ENCODE measurements around the gene IMMP2L. TPM values are rescaled to one million over a fixed set of nuclear protein-coding genes. Genes with fewer than 3 reads are reported as not detected.
"Not testable (repeated sequence)": the region's sequence is repeated elsewhere in the genome, so short reads cannot be mapped to it uniquely, and the experiment has no call there.

Gene IMMP2L
- total and polyA plus RNA-seq, 4 donors: 7.3 to 21.1 (median 12.4) TPM

DNA sequence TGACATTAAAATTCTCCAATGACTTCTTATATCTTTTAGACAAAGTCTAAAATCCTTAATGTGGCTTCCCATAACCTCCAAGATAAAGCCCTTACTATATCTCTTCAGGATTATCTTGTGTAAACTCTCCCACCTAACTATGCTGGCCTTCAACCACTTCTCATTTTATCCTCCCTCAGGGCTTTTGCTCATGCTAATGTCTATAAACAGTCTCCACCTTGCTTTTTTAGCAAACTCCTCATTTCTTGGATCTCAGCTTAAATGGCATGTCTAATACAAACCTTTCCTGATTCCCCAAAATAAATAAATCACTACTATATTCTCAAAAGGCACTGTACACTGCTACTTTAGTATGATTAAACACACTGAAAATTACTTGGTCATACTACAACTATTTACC is 290.2 kb downstream of the IMMP2L start:
- H3K36me3 ChIP-seq (ENCODE audit: control insufficient read depth in 4 of 4, insufficient read depth in 3 of 4, low read depth in 1 of 4, low read length in 3 of 4): no peaks in the 10 kb centered on the region
- DNase-seq (ENCODE audit: low spot score): no peak
- H3K4me1 ChIP-seq (ENCODE audit: control insufficient read depth in 4 of 4, insufficient read depth in 4 of 4, low read length in 3 of 4): no peaks in the 10 kb centered on the region
- no peak overlapping the region for H3K27ac ChIP-seq (ENCODE audit: low read depth in 1 of 2, low read length in 2 of 2)
- H3K4me3 ChIP-seq (ENCODE audit: low read depth in 1 of 3, low read length in 3 of 3): no peak overlapping the region
- H3K9ac ChIP-seq (ENCODE audit: low read depth in 1 of 2, low read length in 2 of 2): no peak overlapping the region
- H3K27me3 ChIP-seq (ENCODE audit: control insufficient read depth in 4 of 4, insufficient read depth in 4 of 4, low read length in 3 of 4): no peaks in the 10 kb centered on the region
- no peaks in the 10 kb centered on the region for H3K9me3 ChIP-seq (ENCODE audit: control insufficient read depth in 4 of 4, low read length in 3 of 4)
- no peak for TF ChIP-seq CTCF (IDR thresholded peaks at IDR 0.05; ENCODE audit: low read depth, low read length, missing input control)
- TF ChIP-seq YY1 (IDR thresholded peaks at IDR 0.05): no peak
- no peak for TF ChIP-seq HNF4G (IDR thresholded peaks at IDR 0.05)
- TF ChIP-seq FOXA2 (IDR thresholded peaks at IDR 0.05): no peak
- TF ChIP-seq HNF4A (conservative IDR thresholded peaks at IDR 0.05): no peak
- TF ChIP-seq JUND (IDR thresholded peaks at IDR 0.05): no peak
- no peak for TF ChIP-seq EGR1 (IDR thresholded peaks at IDR 0.05; ENCODE audit: low read depth in 2 of 2)
- TF ChIP-seq, protein P1, sequence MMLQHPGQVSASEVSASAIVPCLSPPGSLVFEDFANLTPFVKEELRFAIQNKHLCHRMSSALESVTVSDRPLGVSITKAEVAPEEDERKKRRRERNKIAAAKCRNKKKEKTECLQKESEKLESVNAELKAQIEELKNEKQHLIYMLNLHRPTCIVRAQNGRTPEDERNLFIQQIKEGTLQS (IDR thresholded peaks at IDR 0.05): no peak

DNA sequence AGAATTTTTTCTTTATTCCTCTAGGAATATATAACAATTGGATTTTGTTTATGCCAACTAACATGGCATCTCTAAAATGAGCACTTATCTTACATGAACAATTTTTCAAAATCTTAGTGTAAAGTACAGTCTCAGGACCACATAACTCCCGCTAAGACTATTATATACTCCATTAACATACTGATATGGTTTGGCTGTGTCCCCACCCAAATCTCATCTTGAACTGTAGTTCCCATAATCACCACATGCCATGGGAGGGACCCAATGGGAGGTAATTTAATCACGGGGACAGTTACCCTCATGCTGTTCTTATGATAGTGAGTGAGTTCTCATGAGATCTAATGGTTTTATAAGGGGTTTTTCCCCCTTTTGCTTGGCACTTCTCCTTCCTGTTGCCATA is 291.5 kb downstream of the IMMP2L start:
- not testable (repeated sequence) for H3K4me3 ChIP-seq (ENCODE audit: low read depth in 1 of 3, low read length in 3 of 3); H3K27ac ChIP-seq (ENCODE audit: low read depth in 1 of 2, low read length in 2 of 2); H3K9ac ChIP-seq (ENCODE audit: low read depth in 1 of 2, low read length in 2 of 2); DNase-seq (ENCODE audit: low spot score); H3K36me3 ChIP-seq (ENCODE audit: control insufficient read depth in 4 of 4, insufficient read depth in 3 of 4, low read depth in 1 of 4, low read length in 3 of 4); H3K9me3 ChIP-seq (ENCODE audit: control insufficient read depth in 4 of 4, low read length in 3 of 4); H3K4me1 ChIP-seq (ENCODE audit: control insufficient read depth in 4 of 4, insufficient read depth in 4 of 4, low read length in 3 of 4); H3K27me3 ChIP-seq (ENCODE audit: control insufficient read depth in 4 of 4, insufficient read depth in 4 of 4, low read length in 3 of 4)
- WGBS: 93% methylated on average over 2 of the region's 2 CpGs

GRCh38 chr7:111268941-111269340 is 293.4 kb downstream of the IMMP2L start:
- no peaks in the 10 kb centered on the region for H3K4me1 ChIP-seq (ENCODE audit: control insufficient read depth in 4 of 4, insufficient read depth in 4 of 4, low read length in 3 of 4)
- no peaks in the 10 kb centered on the region for H3K9me3 ChIP-seq (ENCODE audit: control insufficient read depth in 4 of 4, low read length in 3 of 4)
- WGBS: 100% methylated on average over 1 of the region's 1 CpG
- no peaks in the 10 kb centered on the region for H3K27me3 ChIP-seq (ENCODE audit: control insufficient read depth in 4 of 4, insufficient read depth in 4 of 4, low read length in 3 of 4)
- H3K36me3 ChIP-seq (ENCODE audit: control insufficient read depth in 4 of 4, insufficient read depth in 3 of 4, low read depth in 1 of 4, low read length in 3 of 4): no peaks in the 10 kb centered on the region
- no peak for TF ChIP-seq FOXA1 (IDR thresholded peaks at IDR 0.05)
- TF ChIP-seq RXRA (IDR thresholded peaks at IDR 0.05): no peak
- TF ChIP-seq, protein P2, sequence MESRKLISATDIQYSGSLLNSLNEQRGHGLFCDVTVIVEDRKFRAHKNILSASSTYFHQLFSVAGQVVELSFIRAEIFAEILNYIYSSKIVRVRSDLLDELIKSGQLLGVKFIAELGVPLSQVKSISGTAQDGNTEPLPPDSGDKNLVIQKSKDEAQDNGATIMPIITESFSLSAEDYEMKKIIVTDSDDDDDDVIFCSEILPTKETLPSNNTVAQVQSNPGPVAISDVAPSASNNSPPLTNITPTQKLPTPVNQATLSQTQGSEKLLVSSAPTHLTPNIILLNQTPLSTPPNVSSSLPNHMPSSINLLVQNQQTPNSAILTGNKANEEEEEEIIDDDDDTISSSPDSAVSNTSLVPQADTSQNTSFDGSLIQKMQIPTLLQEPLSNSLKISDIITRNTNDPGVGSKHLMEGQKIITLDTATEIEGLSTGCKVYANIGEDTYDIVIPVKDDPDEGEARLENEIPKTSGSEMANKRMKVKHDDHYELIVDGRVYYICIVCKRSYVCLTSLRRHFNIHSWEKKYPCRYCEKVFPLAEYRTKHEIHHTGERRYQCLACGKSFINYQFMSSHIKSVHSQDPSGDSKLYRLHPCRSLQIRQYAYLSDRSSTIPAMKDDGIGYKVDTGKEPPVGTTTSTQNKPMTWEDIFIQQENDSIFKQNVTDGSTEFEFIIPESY (IDR thresholded peaks at IDR 0.05): no peak
- no peak for TF ChIP-seq FOXA2 (IDR thresholded peaks at IDR 0.05)
- no peak overlapping the region for H3K4me3 ChIP-seq (ENCODE audit: low read depth in 1 of 3, low read length in 3 of 3)
- DNase-seq (ENCODE audit: low spot score): no peak
- no peak overlapping the region for H3K9ac ChIP-seq (ENCODE audit: low read depth in 1 of 2, low read length in 2 of 2)
- H3K27ac ChIP-seq (ENCODE audit: low read depth in 1 of 2, low read length in 2 of 2): no peak overlapping the region

DNA sequence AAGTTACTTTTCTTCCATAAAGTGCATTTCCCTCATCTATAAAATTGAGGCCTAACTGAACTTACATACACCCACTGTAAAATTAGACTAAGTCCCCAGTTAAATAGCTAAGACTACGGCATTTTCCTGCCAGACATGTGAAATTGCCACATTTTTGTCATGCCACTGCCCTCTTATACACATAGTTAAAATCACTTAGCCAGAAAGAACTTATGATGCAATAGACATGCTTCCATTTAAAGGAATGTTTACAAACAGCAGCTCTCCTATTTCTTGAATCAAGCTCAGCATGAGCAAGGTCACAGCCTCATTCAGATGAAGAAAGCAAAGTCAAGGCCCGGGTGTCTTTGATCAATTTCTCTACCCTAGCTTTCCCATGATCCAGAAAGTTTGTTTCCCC is 295.7 kb downstream of the IMMP2L start:
- Histone ChIP-seq H3K4me3 (ENCODE audit: low read depth in 1 of 3, low read length in 3 of 3) (no peak overlapping the region), H3K9ac (ENCODE audit: low read depth in 1 of 2, low read length in 2 of 2) (no peak overlapping the region), H3K4me1 (ENCODE audit: control insufficient read depth in 4 of 4, insufficient read depth in 4 of 4, low read length in 3 of 4) (no peaks in the 10 kb centered on the region), H3K27ac (ENCODE audit: low read depth in 1 of 2, low read length in 2 of 2) (no peak overlapping the region), H3K36me3 (ENCODE audit: control insufficient read depth in 4 of 4, insufficient read depth in 3 of 4, low read depth in 1 of 4, low read length in 3 of 4) (no peaks in the 10 kb centered on the region), H3K27me3 (ENCODE audit: control insufficient read depth in 4 of 4, insufficient read depth in 4 of 4, low read length in 3 of 4) (no peaks in the 10 kb centered on the region), H3K9me3 (ENCODE audit: control insufficient read depth in 4 of 4, low read length in 3 of 4) (no peaks in the 10 kb centered on the region)
- DNase-seq (ENCODE audit: low spot score): no peak
- 67% methylated on average over 2 of the region's 2 CpGs for WGBS
- TF ChIP-seq NR2F2 (IDR thresholded peaks at IDR 0.05) (no peak), SP1 (IDR thresholded peaks at IDR 0.05) (no peak), FOXA1 (IDR thresholded peaks at IDR 0.05) (no peak), HNF4A (conservative IDR thresholded peaks at IDR 0.05) (no peak), CTCF (IDR thresholded peaks at IDR 0.05; ENCODE audit: low read depth, low read length, missing input control) (no peak), HNF4G (IDR thresholded peaks at IDR 0.05) (no peak), RAD21 (IDR thresholded peaks at IDR 0.05) (no peak), JUND (IDR thresholded peaks at IDR 0.05) (no peak)
- TF ChIP-seq, protein P2 (IDR thresholded peaks at IDR 0.05): no peak

Measured in liver (tissue), 9 donors.